Osteoblast (primary cell): ENCODE results near the gene LAMB4. TPM values are rescaled to one million over a fixed set of nuclear protein-coding genes. Genes with fewer than 3 reads are reported as not detected.

Experiments used
- DNase-seq: peaks from one replicate; pipeline ENCODE4 v3.0.0; 2011; ENCODE audit warnings: low spot score, mixed read lengths; ENCODE audit not compliant: insufficient read length; ENCODE audit errors: missing footprints
- H2AFZ ChIP-seq: 2 replicates; pipeline ENCODE4 v1.6.0; 2011; ENCODE audit warnings: mild to moderate bottlenecking, low read length
- H3K27ac ChIP-seq: 2 replicates; pipeline ENCODE4 v1.5.1; 2011; ENCODE audit warnings: mild to moderate bottlenecking, low read depth, low read length, moderate library complexity
- H3K27me3 ChIP-seq: 2 replicates; pipeline ENCODE4 v1.6.0; 2012; ENCODE audit warnings: mild to moderate bottlenecking, control low read depth, inconsistent platforms, low read length, moderate library complexity; ENCODE audit not compliant: insufficient read depth
- H3K36me3 ChIP-seq: 2 replicates; pipeline ENCODE4 v1.5.1; 2011; ENCODE audit warnings: mild to moderate bottlenecking, low read length, control low read depth, moderate library complexity; ENCODE audit not compliant: insufficient read depth
- H3K4me1 ChIP-seq: 2 replicates; pipeline ENCODE4 v1.5.1; 2011; ENCODE audit warnings: mild to moderate bottlenecking, low read length, control low read depth, moderate library complexity; ENCODE audit not compliant: insufficient read depth
- H3K4me2 ChIP-seq: 2 replicates; pipeline ENCODE4 v1.6.0; 2011; ENCODE audit warnings: mild to moderate bottlenecking, low read length; ENCODE audit not compliant: insufficient read depth
- H3K4me3 ChIP-seq: fragments of 200-600 bp; sonication (generic); 3 replicates; pipeline ENCODE4 v1.5.1; 2012; ENCODE audit warnings: mild to moderate bottlenecking, low read length, inconsistent platforms; ENCODE audit not compliant: insufficient read depth
- H3K79me2 ChIP-seq: 2 replicates; pipeline ENCODE4 v1.6.0; 2012; ENCODE audit warnings: mild to moderate bottlenecking, low read length, control low read depth, inconsistent platforms; ENCODE audit not compliant: insufficient read depth
- H3K9me3 ChIP-seq: 2 replicates; pipeline ENCODE4 v1.5.1; 2011; ENCODE audit warnings: low read depth, low read length, control low read depth
- H4K20me1 ChIP-seq: 2 replicates; pipeline ENCODE4 v1.6.0; 2012; ENCODE audit warnings: mild to moderate bottlenecking, low read length, control low read depth; ENCODE audit not compliant: insufficient read depth
- CTCF ChIP-seq: IDR thresholded peaks from 2 replicates; pipeline ENCODE4 v1.5.1; 2011; ENCODE audit warnings: mild to moderate bottlenecking, low read depth, low read length, moderate library complexity; ENCODE audit errors: extremely low read depth
- small RNA-seq: library from RNA; depleted of rRNA; stranded (forward); fragments of <200 nt; gene quantifications from one replicate; pipeline ENCODE3, GENCODE V24; 2012
- total RNA-seq: library from RNA; depleted of rRNA; stranded (reverse); fragments of >200 nt; gene quantifications from 2 replicates; pipeline ENCODE4 v1.2.3, GENCODE V29; 2012

The LAMB4 gene
- total RNA-seq, 1 donor: 0.36 TPM

GRCh38 chr7:107977048-107977447 is 153.1 kb downstream of the LAMB4 start:
- peaks cover 93% of the 10 kb centered on the region for H3K36me3 ChIP-seq
- peaks cover 3% of the 10 kb centered on the region for H4K20me1 ChIP-seq
- no peak overlapping the region for H3K27ac ChIP-seq
- peaks cover 12% of the 10 kb centered on the region for H3K4me1 ChIP-seq
- no peaks in the 10 kb centered on the region for H3K27me3 ChIP-seq
- no peak overlapping the region for H3K4me2 ChIP-seq
- H2AFZ ChIP-seq: no peak overlapping the region
- H3K9me3 ChIP-seq: no peaks in the 10 kb centered on the region
- H3K4me3 ChIP-seq: no peak overlapping the region
- DNase-seq: no peak
- H3K79me2 ChIP-seq: peaks cover 22% of the 10 kb centered on the region
- no peak for TF ChIP-seq CTCF

GRCh38 chr7:107976620-107977019 is 153.5 kb downstream of the LAMB4 start:
- Histone ChIP-seq H3K4me2 (no peak overlapping the region), H3K9me3 (no peaks in the 10 kb centered on the region), H2AFZ (no peak overlapping the region), H3K4me3 (no peak overlapping the region), H4K20me1 (peaks cover 3% of the 10 kb centered on the region), H3K4me1 (peaks cover 16% of the 10 kb centered on the region), H3K27me3 (no peaks in the 10 kb centered on the region), H3K36me3 (peaks cover 96% of the 10 kb centered on the region), H3K27ac (no peak overlapping the region), H3K79me2 (peaks cover 22% of the 10 kb centered on the region)
- DNase-seq: no peak
- TF ChIP-seq CTCF: no peak

- Histone ChIP-seq H3K4me2 (no peak overlapping the region), H3K4me1 (peaks cover 21% of the 10 kb centered on the region), H4K20me1 (peaks cover 3% of the 10 kb centered on the region), H3K27me3 (no peaks in the 10 kb centered on the region), H3K9me3 (no peaks in the 10 kb centered on the region), H3K4me3 (no peak overlapping the region), H2AFZ (no peak overlapping the region), H3K36me3 (peaks cover 98% of the 10 kb centered on the region), H3K79me2 (peaks cover 19% of the 10 kb centered on the region), H3K27ac (no peak overlapping the region)
- no peak for TF ChIP-seq CTCF
- no peak for DNase-seq
Measured at GRCh38 chr7:107975394-107976013, 154.7 kb downstream of the LAMB4 start.

- H3K36me3 ChIP-seq: peaks cover 94% of the 10 kb centered on the region
- H3K4me2 ChIP-seq: no peak overlapping the region
- H3K27ac ChIP-seq: no peak overlapping the region
- H4K20me1 ChIP-seq: peaks cover 2% of the 10 kb centered on the region
- H3K4me1 ChIP-seq: peaks cover 24% of the 10 kb centered on the region
- no peak overlapping the region for H2AFZ ChIP-seq
- no peak overlapping the region for H3K4me3 ChIP-seq
- H3K27me3 ChIP-seq: no peaks in the 10 kb centered on the region
- H3K79me2 ChIP-seq: peaks cover 8% of the 10 kb centered on the region
- no peak for TF ChIP-seq CTCF
- DNase-seq: no peak
- no peaks in the 10 kb centered on the region for H3K9me3 ChIP-seq
Measured at GRCh38 chr7:107973861-107974260, 156.3 kb downstream of the LAMB4 start.

Small RNAs within 50 kb of the gene (small RNA-seq; reads per million reads assigned to genes)
- gene RF00012: not detected

Other genes starting within 250 kb of the LAMB4 start
- 53.6 and 55.4 TPM in 2 replicates for gene DLD, start 239.2 kb downstream of the LAMB4 start, total RNA-seq
- 410 and 488 TPM in 2 replicates for gene LAMB1, start 127.2 kb downstream of the LAMB4 start, total RNA-seq